HG02840 (cell line): ENCODE results near the gene MEI1.
A peak's percentile ranks its signal among the peaks of the same experiment; 100 is the strongest.
"Not testable (repeated sequence)": the region's sequence is repeated elsewhere in the genome, so short reads cannot be mapped to it uniquely, and the experiment has no call there.

ENCODE experiments used
- ATAC-seq: cut with Tn5 transposase; IDR thresholded peaks from one replicate; pipeline ENCODE4 v1.9.1; 2021; ENCODE audit warnings: mild to moderate bottlenecking, moderate library complexity, moderate number of reproducible peaks; ENCODE audit not compliant: unreplicated experiment, low FRiP score

The MEI1 gene

DNA sequence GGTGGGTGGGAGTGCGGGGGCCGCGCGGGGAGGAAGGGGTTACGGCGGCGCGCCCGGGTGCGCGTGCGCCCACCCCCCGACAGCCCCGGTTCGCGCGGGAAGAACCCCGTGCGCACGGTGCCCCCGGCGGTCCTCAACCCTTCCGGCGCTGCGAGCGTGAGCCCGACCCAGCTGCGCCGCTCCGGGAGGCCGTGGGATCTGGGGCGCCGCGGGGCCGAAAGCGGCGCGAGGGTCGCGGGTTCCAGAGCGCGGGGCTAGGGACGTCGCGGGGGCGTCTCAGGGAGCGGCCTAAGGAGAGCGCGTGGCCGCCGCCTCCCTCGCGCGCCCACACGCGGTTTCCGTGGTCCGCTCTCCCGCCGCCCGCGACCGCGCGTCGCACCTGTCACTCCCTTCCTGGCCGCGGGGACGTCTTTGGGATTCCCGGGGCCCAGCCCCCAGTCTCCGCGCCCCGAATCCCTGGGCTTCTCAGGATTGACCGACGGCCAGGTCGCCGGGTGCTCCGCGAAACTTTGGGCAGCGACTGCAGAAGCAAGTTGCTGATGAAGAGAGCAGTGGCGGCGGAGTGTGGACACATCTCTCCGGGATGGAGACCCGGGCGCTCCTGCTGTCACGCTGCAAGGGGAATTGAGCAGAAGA is 134.2 kb downstream of the MEI1 start:
- peak; percentile 19 for ATAC-seq

DNA sequence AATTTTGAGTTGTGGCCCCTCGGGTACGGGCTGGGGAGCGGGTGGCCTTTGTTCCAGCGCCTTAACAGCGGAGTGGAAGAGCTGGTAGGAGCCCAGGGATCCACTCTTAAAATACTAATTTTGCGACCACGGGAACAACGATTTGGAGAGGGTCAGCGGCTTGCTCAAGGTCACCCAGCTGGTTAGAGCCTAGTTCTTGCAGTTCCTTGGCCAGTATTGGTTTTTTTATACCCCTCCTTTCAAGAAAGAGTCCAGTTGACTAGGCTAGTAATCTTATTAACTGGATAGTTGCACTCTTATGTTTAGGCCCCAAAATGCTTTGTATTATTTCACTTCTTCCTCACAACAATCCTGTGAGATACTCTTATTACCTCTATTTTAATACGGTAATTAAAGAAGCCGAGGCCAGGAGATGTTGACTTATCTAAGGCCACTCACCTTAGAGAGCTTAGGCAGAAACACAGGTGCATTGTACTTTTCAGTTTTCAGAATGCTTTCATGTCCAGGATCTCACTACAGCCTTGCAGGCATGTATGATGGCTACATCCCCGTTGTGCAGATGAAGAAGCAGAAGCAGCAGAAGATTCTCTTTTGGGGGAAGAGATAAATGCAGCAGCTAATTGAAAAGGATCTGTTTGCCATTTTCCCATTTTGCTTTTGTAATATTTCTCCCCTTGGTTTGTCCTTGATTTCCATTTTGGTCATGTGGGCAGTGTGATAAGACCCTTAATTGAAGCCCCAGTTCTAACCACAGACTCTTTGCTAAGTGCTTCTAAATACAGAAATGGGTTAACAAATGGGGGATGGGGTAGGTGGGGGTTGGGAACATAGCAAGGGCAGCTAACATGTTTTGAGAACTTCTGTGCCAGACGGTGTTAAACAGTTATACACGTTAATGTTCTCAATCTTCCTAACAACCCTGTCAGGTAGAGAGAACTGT is 135.0 kb downstream of the MEI1 start:
- ATAC-seq: no peak

DNA sequence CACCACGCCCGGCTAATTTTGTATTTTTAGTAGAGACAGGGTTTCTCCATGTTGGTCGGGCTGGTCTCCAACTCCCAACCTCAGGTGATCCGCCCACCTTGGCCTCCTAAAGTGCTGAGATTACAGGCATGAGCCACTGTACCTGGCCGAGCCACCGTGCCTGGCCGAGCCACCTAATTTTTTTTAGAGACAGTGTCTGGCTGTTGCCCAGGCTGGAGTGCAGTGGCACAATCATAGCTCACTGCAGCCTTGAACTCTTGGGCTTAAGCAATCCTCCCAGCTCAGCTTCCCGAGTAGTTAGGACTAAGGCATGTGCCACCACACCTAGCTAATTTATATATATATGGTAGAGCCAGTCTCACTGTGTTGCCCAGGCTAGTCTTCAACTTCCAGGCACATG is 136.2 kb downstream of the MEI1 start:
- ATAC-seq: not testable (repeated sequence)

- ATAC-seq: no peak
Measured at GRCh38 chr22:41836551-41836950, 137.2 kb downstream of the MEI1 start.

GRCh38 chr22:41838842-41839618 is 139.7 kb downstream of the MEI1 start:
- ATAC-seq: no peak

GRCh38 chr22:41840216-41840615 is 140.9 kb downstream of the MEI1 start:
- ATAC-seq: no peak

DNA sequence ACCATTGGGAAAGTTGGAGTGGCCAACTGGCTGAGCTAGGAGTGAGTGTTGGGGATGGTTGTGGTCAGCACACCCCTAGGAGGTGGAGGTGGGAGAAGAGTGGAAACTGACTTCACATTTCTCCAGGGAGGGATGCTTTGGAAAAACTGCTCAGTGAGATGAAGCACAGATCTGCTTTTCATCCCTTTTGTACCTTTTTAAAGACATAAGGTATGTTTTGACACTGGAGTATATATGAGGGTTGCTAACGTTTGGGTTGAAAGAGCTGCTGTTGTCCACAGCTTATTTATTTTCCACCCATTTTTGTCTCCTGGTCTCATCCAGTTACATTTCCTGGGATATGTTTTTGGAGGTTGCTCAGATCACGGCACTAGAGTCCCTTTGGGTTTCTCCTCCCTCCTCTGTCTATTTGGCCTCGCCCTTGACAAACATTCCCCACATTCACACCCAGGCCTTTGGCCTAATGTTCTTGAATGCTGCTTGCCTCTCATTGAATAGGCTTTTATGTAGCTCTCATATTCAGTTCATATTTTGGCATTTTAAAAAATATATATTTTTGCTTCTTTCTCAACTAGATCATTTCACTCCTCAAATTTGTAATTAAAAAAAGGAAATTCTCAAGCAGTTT is 141.9 kb downstream of the MEI1 start:
- ATAC-seq: no peak

- ATAC-seq: no peak
Measured at GRCh38 chr22:41842996-41843970, 144.0 kb downstream of the MEI1 start.

- no peak for ATAC-seq
Measured at GRCh38 chr22:41844036-41844435, 144.7 kb downstream of the MEI1 start.

- no peak for ATAC-seq
Measured at GRCh38 chr22:41844513-41844912, 145.2 kb downstream of the MEI1 start.

- no peak for ATAC-seq
Measured at GRCh38 chr22:41845380-41846267, 146.3 kb downstream of the MEI1 start.

DNA sequence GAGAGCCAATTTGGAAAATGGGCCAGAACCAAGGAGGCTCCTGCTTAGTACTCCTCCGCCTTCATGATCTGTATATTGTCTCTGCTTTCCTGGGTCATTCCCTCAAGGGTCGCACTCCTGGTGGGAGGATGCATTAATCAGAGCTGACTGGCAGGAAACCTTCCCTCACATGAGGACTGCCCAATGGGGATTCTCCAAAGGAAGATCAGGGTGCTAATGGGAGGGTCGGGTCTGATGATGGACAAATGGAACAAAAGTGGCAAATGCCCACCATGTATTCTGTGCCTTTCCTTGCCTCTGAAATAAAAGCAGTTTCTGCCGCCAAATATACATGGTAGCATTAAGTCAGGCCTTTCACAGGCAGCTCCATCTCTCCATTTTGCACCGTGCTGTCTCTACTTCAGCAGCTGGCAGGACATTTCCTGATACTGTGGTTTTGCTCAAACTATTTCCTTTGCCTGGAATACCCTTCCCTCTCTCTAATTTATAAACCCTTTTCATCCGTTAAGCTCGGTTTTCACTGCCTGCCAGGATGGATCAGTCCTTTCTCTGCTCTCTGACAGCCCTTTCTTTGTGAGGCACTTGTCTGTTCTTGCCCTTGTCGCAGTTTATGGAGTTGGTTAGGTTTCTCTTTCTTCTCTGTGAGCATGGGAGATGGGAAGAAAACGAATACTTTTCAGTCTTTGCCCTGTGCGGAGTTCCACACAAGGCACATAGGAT is 147.1 kb downstream of the MEI1 start:
- ATAC-seq: no peak

GRCh38 chr22:41847300-41847699 is 148.0 kb downstream of the MEI1 start:
- ATAC-seq: no peak

DNA sequence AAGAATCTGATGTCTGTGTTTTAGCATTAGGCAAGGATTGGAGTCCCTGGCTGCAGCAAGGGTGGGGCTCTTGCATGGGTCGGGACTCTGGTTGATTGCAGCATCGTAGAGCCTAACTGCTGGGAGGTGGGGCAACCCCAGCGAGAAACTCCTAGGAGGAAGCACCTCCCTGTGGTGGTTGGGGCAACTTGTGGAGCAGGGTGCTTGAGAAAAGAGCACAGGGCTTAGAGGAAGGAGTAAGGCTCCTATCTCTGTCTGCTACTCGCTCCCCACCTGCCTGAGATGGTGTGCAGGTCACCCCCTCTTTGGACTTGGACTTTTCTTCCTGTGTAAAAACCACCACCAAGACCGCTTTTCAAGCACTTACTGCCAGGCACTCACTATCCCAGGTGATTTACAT is 149.2 kb downstream of the MEI1 start:
- no peak for ATAC-seq
